Esophagus muscularis mucosa (tissue), 3 donors: ENCODE measurements around the gene TRMU.

Experiments
- CTCF ChIP-seq, 3 experiments: fragments of 200-600 bp in 2 of 3; fragments of 450-650 bp in 1 of 3; sonication (generic) in 2 of 3; IDR thresholded peaks; one replicate each; pipeline ENCODE4 v1.5.1; 2017 to 2019; ENCODE audit warnings: antibody characterized with exemption in 3 of 3, mild to moderate bottlenecking in 2 of 3, moderate library complexity in 1 of 3
- POLR2A ChIP-seq: fragments of 450-650 bp; IDR thresholded peaks from one replicate; pipeline ENCODE4 v1.6.1; 2017; ENCODE audit warnings: antibody characterized with exemption, moderate library complexity, mild to moderate bottlenecking, low read depth
- POLR2AphosphoS5 ChIP-seq, 2 donors: sonication (generic); formaldehyde crosslinking; IDR thresholded peaks; one replicate each; pipeline ENCODE4 v1.6.1; 2017; ENCODE audit warnings: antibody characterized with exemption in 2 of 2

GRCh38 chr22:46292173-46292572, 43.3 kb upstream of the TRMU start:
- TF ChIP-seq CTCF (IDR thresholded peaks at IDR 0.05): no peak
- no peak for TF ChIP-seq POLR2AphosphoS5 (IDR thresholded peaks at IDR 0.05)
- no peak for TF ChIP-seq POLR2A
